Activated CD4-positive, alpha-beta T cell treated with anti-CD3 and anti-CD28 coated beads, Interleukin-2, amount 50 U/mL, for 16 hours (primary cell): ENCODE measurements around the gene TXNRD1.
A peak's percentile ranks its signal among the peaks of the same experiment; 100 is the strongest.
"Not testable (repeated sequence)": the region's sequence is repeated elsewhere in the genome, so short reads cannot be mapped to it uniquely, and the experiment has no call there.

Experiments
- DNase-seq: peaks from one replicate; pipeline ENCODE4 v3.0.0-alpha.2; 2020

The TXNRD1 gene

DNA sequence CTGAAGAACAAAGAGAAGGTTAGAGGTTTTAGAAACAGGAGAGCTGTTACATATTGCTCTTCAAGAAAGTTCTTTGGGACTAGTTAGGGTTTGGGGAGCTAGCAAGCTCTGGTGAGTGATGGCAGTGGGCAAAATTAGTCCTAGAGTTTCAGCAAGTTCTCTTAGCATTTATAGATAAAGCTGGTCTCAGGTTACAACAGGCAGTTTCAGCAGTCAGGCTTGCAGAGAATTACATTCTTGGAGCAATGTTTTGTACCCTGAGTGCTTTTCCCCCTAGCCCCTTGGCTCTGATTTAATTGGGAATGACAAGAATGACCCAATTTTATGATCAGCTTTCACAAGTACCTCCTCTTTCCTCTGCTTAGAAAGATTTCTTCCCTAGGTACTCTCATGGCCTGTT lies 66.5 kb downstream of the TXNRD1 start:
- no peak for DNase-seq

DNA sequence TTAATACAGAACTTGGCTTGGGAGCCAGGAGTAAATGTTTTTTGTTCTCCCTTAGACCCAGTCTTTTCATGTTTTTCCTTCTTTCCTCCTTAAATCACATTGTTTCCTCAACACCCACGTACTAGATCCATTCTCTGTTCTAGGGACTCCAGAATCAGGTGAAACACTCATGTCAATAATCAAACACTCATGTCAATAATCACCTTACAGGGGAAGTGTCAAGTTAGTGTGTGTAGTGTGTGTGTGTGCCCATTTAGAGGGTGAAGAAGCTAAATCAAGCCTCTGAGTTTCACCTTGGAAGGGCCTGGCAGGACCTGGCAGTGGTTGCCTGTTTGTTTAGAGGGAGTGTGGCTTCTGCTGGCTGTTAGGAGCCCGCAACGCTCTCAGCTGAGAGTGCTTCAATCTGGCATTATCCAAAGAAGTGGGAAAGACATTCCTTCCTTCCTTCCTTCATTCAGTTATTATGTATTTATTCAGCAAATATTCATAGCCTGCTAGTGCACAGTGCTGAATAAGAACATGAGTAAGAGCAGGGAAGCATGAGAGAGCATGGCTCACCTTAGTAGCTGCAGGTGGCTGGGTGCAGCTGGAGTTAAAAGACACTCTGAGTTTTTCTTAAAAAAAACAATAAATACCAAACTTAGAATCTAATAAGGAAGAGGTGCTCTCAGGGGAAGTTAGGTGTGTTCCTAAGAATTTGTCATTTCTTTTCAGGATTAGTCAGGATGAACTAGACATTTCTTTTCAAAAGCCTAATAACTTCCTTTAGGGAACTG lies 70.3 kb downstream of the TXNRD1 start:
- peak; percentile 33 for DNase-seq

DNA sequence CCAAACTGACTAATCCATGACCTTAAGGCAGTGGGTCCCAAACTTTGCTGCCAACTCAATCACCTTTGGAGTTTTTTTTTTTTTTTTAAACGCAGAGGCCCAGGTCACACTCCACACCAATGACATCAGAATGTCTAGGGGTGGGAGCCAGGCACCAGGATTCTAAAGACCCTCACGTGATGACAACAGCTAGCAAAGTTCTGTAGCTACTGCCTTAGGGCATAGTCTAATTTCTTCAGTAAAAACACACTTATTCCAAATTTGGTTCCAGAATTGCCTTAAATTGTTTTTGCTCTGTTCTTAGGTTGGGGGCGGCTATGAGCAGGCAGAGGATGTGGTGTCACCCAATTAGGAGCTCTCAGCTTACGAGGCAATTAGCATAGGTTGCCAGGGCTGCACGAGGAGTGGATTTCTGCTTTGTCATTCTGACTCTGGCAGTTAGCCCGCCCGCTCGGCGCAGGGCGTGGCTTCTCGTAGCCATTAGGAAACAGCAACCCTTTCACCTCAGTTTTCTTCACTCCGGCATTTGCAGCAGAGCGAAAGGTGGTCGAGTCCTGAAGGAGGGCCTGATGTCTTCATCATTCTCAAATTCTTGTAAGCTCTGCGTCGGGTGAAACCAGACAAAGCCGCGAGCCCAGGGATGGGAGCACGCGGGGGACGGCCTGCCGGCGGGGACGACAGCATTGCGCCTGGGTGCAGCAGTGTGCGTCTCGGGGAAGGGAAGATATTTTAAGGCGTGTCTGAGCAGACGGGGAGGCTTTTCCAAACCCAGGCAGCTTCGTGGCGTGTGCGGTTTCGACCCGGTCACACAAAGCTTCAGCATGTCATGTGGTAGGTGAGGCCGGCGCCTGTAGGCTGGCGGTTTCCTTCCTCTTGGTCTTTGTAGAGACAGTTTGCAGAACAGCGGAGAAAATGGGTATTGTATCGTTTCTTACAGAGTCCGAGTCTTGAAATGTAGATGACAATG lies 71.2 kb downstream of the TXNRD1 start:
- peak; percentile 97 for DNase-seq

GRCh38 chr12:104288635-104289274 lies 73.2 kb downstream of the TXNRD1 start:
- DNase-seq = peak; percentile 93

GRCh38 chr12:104290320-104290719 lies 74.7 kb downstream of the TXNRD1 start:
- DNase-seq = no peak

DNA sequence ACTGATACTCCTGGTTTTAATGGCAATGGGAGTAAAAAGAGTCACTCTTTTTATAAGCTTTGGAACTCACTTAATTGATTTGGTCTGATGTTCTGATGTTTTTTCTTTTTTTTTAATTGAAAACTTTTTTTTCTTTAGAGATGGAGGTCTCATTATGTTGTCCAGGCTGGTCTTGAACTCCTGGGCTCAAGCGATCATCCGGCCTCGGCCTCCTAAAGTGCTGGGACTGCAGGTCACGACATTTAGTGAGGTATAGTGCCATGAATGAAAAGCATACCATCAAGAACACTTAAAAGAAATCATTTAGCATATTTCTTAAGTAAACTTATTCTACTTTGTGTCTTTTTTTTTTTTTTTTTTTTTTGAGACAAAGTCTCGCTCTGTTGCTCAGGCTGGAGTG lies 75.3 kb downstream of the TXNRD1 start:
- DNase-seq = no peak

DNA sequence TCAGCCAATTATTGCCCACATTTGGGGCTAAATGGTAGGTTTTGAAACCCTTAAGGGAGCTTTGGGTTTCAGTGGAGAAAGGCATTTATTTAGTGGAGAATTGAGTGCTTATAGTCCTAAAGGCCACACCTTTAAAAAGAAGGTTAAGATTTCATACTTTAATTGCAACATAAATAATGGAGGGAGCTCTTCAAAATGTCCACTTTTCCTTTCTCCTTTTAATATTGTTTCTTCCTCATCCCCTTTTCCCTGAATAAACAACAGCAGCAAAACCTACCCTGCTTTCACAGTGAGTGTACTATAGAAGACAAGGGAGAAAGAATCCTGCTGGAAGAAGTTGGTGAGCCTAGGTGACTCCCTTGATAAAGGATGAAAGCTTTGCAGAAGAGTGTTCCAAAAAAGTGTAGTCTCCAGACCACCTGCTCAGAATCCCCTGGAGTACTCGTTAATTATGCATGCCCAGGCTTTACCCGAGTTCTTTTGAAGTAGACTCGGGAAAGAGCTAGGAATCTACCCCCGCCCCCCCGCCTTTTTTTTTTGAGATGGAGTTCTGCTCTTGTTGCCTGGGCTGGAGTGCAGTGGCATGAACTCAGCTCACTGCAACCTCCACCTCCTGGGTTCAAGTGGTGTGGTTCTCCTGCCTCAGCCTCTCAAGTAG lies 76.4 kb downstream of the TXNRD1 start:
- no peak for DNase-seq

GRCh38 chr12:104292872-104293794 lies 77.6 kb downstream of the TXNRD1 start:
- no peak for DNase-seq

- not testable (repeated sequence) for DNase-seq
Observed at GRCh38 chr12:104294158-104294859, 78.7 kb downstream of the TXNRD1 start.

- DNase-seq = no peak
Observed at GRCh38 chr12:104294927-104295668, 79.5 kb downstream of the TXNRD1 start.

DNA sequence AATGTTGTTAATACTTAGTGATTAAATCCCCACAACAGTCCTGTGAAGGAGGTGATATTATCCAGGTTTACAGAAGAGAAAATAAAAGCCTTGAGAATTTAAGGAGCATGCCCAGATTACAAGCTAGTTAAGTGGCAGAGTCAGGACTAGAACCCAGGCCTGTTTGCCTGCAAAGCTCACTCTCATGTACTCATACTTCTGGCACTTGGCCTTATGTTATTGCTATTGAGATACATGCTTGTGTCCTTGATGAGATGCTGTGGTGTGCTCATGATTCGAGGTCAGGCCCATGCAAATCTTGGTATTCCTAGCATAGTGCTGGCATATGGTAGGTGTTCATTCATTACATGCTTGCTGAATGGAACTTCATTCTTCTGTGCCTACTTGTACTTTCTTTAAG lies 80.4 kb downstream of the TXNRD1 start:
- DNase-seq = no peak

DNA sequence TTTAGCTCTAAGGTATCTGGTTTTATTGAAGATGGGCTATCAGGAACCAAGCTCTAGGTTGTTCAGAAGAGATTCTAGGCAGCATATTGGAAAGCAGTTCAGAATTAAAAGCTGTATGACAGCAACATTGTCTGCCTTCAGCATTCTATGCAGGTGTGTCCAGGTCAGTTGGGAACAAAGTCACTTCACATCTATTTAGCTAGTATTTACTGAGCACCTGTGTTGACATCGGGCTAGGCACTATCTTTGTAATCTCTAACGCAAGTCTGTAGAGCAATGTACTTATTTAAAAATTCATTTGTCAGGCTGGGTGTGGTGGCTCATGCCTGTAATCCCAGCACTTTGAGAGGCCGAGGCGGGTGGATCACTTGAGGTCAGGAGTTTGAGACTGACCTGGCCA lies 81.1 kb downstream of the TXNRD1 start:
- no peak for DNase-seq

DNA sequence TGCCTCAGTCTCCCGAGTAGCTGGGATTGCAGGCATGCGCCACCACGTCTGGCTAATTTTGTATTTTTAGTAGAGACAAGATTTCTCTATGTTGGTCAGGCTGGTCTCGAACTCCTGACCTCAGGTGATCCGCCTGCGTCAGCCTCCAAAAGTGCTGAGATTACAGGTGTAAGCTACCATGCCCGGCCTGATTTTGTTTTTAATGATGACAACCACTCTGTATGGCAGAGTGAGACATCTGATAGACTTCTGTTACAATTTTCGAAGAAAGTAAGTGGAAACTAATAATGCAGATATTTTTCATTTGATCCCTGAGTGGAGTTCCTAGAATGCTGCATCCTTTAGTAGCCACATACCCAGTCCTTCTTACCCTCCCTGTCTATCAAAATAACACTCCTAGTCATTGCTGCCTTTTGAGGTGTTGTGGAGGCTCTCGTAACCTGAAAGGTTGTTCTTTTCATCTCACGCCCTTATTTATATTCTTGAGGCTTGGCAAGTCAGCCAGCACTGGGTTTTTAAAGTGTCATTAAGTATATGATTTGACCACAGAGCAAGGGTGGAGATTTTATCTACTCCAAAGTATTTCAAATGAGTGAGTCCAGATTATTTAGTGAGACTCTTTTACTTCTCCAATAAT lies 82.0 kb downstream of the TXNRD1 start:
- DNase-seq = no peak

DNA sequence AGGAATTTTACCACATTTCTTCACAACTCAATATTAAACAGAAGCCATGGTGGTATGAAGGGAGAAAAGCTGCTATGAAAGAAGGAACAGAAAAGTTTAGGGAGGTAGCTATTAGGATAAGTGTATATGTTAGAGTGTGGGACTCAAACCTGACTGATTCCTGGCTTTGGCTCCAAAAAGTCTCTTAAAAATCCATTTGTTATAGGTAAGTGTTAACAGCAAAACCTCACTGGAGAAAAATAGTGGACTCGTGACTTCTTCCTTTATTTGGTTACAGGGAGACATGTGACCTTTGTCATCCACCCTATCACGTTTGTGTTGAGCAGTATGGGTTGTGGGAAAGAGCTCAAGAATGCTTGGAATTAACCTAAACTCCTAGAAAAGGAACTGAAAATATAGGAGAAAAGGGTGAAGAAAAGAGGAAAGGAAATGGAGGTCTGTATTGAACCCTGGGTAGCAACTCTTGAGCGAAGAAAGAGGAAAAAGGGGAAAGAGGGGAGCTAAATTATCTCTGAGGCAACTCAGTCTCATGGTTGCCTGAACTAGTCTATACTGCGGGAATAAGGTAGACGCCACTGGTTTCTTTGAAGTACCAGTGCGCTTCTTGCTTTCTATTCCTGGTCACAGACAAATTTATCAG lies 84.4 kb downstream of the TXNRD1 start:
- DNase-seq = no peak

DNA sequence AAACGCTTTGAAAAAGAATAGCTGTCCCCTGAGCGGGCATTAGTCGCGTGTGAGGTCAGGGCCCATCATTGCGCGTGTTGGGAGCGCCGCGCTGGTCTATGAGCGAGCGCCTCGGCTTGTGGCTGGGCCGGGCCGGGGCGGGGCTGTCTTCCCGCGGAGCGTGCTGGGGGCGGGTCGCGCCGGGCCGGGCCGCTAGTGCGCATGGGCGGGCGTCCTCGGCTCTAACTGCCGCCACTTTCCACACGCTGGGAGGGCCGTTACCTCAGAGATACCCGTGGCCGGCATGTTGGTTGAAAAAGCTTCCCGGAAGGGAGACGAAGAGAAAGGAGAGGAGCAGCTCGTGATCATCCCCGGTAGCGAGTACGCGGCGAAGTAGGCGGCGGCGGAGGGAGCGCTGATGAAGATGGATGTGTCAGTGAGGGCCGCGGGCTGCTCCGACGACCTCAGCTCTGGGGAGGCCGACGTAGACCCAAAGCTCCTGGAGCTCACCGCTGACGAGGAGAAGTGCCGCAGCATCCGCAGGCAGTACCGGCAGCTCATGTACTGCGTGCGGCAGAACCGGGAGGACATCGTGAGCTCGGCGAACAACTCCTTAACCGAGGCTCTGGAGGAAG lies 88.1 kb downstream of the TXNRD1 start, which contains the start of gene EID3:
EID3 (plus strand) TSS at position 202 of the 614 bp plus-strand sequence; CDS start at position 398, 196 bp downstream.
- peak; percentile 92 for DNase-seq

- DNase-seq = no peak
Observed at GRCh38 chr12:104304261-104305009, 88.9 kb downstream of the TXNRD1 start.

- no peak for DNase-seq
Observed at GRCh38 chr12:104305349-104305748, 89.8 kb downstream of the TXNRD1 start.

- no peak for DNase-seq
Observed at GRCh38 chr12:104306376-104306775, 90.8 kb downstream of the TXNRD1 start.
